GM18508 (cell line): ENCODE data around the gene CXCR3.
A peak's percentile ranks its signal among the peaks of the same experiment; 100 is the strongest.

Source experiments
- ATAC-seq: cut with Tn5 transposase; IDR thresholded peaks from one replicate; pipeline ENCODE4 v1.9.1; 2021; ENCODE audit warnings: moderate number of reproducible peaks; ENCODE audit not compliant: insufficient read depth, unreplicated experiment

Gene CXCR3

GRCh38 chrX:71637848-71638247 is 19.5 kb upstream of the CXCR3 start:
- no peak for ATAC-seq

- ATAC-seq = no peak
Observed at GRCh38 chrX:71637253-71637618, 18.9 kb upstream of the CXCR3 start.

DNA sequence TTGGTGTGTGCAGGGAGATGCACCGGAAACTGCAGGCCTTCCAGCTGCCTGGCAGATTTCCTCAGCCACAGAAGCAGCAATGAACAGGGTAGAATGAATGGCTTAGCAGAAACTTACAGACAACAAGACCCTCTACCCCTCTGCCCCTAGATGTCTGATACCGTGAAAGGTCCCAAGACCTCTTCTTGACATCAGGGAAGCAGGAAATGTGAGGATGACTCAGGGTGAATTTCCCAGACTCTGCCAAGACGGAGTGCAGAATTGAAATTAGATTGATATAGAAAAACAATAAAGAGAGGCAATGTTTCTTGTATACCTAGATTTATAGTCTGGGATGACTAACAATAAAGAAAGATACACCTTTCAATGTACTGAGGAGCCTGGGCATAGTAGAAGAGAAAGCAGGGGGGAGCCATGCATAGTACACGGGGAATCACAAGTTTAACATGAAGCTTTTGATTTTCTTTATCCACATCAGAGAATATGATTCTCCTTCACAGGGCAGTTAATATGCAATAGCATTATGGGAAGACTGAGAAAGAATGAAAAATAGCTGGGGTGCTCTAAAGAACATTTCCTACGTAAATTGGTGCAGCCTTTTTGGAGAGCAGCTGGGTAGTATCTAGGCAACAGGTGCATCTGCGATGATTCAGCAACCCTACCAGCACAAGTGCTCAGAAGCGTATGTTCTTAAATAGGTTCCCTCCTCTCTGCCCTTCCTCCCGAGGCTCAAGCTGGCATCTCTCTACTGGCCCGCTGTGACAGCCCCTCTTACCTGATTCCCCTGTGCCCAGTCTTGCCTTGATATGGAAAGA is 18.3 kb upstream of the CXCR3 start:
- no peak for ATAC-seq

DNA sequence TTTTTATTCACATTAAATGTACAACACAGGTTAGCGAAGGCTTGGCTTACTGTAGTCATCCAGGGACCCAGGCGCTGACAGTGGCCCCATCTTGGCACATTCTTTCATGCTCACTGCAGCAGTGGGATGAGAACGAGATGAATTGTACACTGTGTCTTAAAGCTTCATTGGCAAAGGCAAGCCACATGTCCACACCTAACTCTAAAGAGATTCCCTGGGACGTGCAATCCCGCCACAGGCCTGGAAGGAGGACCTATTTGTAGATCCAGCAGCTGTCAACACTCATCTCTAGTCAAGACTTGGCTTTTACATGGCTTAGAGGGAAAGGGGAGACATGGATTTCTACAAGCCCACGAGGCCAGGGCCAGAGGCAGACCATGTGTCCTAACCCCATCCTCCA is 16.1 kb upstream of the CXCR3 start:
- no peak for ATAC-seq

- peak; percentile 44 for ATAC-seq
Observed at GRCh38 chrX:71632923-71633657, 14.8 kb upstream of the CXCR3 start.

GRCh38 chrX:71629467-71629866 is 11.2 kb upstream of the CXCR3 start:
- ATAC-seq = no peak

DNA sequence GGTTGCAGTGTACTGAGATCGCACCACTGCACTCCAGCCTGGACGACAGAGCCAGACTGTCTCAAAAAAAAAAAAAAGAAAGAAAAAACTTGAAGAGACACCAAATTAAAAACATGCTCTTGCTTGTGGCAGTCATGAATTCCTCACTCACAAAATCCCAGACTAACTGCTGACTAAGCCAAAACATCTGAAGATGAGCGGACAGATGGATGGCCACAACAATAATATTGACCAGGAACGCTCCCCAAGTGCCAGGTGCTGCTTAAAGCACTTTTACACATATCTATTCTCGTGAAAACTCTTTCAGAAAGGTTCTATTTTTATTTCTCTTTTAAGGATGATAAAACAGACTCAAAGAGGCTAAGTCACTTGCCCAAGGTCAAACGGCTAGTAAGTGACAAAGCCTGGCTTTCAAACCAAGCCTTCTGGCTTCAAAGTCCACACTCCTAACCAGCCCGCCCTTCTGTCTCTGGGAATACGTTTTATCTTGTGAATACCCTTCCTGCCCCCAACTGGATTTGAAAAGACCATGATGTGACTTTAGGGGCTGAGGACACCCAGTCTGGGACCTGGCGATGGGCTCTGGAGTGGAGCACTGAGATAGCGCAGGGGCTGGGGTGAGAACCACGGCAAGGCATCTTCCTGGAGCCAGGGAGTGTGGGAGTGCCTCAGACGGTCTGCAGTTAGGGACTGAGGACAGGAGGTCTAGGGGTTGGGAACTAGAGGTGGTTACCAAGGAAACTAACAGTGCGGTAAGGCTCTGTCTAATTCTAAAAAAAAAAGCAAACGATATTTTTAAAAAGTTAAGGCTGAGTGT is 9.5 kb upstream of the CXCR3 start:
- no peak for ATAC-seq

DNA sequence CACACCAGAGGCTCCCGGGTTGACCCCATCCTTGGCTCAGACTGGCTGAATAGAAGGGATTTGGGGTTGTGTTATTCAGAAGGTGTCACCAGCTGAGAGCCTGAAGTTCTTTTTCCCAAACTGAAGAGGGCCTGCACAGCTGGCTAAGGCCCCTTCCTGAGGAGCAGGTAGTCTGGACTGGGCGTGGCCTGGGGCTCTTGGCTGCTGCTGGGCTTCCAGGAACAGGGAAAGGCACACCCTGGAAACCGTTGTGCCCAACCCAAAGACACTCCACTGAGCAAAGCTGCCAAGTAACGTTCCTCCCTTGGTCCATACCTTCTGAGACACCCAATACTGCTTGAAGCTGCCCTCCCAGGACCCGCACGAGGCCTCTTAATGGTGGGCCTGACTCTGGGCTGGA is 8.3 kb upstream of the CXCR3 start:
- no peak for ATAC-seq

DNA sequence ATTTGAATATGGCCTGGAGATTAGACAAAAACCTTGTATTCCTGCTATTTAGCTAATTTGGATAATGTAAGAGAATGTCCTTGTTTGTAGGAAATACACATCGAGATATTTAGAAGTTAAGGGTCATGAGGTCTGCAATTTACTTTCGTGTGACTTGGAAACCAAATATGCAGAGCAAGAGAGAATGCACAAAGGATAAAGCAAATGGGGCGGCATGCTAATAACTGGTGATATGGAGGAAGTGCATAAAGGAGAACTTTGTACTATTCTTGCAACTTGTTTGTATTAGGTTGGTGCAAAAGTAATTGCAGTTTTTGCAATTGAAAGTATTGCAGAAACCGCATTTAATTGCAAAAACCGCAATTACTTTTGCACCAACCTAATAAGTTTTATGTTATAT is 7.2 kb upstream of the CXCR3 start:
- no peak for ATAC-seq

DNA sequence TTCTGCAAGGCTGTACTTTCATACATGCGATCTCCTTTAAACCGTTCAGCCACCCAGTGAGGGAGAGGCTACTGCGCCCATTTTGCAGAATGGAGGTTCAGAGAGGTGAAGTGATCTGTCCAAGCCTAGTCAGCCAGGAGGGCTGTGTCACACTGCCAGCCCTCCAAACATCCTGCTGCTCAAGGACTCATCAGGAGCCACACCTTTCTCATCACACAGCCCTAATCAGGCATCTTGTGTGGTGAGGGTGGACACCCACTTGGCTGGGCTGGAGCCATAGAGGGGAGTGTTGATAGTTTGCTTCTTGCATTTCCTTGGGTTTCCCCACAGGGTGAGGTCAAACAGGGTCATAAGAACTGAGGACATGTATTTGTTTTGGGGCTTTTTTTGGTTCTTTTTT is 5.4 kb upstream of the CXCR3 start:
- no peak for ATAC-seq

DNA sequence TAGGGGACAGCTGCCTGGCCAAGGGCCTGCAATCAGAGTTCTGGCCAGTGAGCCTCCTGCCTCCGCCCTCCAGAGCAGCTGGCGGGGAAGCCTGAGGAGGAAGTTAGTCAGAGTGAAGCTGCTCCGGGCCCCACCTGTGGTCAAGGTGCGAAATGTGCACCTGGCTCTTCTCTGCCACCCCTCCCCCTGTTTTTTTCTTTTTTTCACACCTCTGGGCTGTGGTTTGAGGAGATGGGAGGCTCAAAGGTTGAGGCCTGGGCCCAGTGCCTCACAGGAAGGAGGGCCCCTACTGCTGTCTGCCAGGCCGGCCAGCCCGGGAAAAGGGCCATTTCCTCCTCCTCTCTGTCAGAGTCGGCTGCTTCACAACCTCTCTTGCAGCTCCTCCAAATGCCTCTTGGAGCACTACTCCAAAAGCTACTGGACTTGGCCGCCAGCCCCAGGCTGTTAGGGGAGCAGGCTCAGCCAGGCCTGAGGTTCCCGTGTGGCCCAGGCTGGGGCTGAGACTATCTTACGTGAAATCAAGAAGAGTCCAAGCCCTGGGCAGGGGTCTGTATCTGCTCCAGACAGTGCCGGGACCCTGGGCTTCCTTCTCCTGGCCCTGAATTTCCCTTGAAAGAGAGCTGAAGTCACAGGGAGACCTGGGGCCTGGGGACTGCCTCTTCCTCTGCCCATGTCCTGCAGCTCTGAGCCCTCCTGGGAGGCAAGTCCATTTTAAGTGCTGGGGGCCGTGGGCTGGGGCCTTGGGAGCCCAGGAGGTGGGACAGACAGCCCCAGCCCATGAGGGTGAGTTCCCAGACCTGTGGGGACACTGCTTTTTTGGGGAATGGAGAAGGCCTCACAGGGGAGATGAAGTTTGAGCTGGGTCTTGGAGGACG is 4.5 kb upstream of the CXCR3 start:
- no peak for ATAC-seq

DNA sequence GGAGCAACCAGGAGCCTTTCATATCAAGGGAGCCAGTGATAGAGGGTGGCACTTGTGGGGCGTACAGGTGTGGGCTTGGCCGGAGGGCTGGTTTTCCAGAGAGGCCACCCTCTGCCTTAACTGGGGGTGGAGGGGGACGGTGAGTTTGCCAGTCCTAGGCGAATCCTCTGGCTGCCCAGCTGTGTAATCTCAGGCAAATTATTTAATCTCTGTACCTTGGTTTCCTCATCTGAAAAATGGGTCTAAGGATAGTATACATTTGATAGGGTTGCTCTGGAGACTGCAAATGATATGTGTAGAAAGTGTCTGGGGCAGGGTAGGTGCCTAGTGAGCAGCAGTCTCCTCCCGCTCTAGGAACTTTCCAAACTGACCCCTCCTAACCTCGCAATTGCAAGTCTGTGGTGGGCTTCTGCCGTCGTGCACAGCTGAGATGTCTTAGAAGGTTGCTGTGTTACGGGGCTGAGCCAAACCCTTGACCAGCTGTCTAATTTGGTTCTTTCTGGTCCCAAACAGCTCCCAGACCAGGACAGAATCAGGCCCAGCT is 3.8 kb upstream of the CXCR3 start:
- ATAC-seq = no peak

DNA sequence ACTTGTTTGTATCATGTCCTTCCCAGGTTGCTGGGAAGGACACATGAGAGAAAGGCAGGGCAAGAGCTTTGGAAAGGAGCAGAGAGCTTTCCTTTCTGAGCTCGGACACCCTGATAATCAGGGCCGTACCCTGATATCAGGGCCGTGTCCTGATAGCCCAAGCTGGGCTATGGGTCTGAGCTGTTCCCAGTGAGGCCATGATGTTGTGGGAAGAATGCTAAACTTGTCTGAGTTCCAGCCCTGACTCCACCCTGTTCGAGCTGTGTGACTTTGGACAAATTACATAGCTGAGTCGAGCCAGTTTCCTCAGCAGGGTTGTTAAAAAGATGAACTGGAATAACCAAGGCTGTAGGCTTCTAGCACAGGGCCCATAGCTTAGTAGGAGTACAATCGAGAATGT is 3.3 kb upstream of the CXCR3 start:
- no peak for ATAC-seq

- no peak for ATAC-seq
Observed at GRCh38 chrX:71619986-71620385, 1.7 kb upstream of the CXCR3 start.

GRCh38 chrX:71619193-71619592 is 882 bp upstream of the CXCR3 start:
- no peak for ATAC-seq

DNA sequence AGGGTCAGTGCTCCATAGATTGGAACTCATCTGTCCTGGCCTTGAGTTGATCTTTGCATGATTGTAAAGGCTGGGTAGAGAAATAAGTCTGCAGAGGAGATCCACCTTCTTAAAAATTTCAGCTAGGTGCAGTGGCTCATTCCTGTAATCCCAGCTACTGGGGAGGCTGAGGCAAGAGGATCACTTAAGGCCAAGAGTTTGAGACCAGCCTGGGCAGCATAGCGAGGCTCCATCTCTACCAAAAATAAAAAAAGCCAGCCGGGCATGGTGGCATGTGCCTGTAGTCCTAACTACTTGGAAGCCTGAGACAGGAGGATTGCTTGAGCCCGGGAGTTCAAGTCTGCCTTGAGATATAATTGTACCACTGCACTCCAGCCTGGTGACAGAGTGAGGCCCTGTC is 476 bp upstream of the CXCR3 start:
- ATAC-seq = no peak

GRCh38 chrX:71617742-71618141 is 569 bp downstream of the CXCR3 start:
- ATAC-seq = no peak

- ATAC-seq = no peak
Observed at GRCh38 chrX:71616672-71617529, 1.4 kb downstream of the CXCR3 start.

GRCh38 chrX:71615954-71616353 is 2.4 kb downstream of the CXCR3 start:
- no peak for ATAC-seq
